Ectodermal cell (in vitro differentiated cells): Measurements from ENCODE around the gene ANAPC4.
"Not testable (repeated sequence)": the region's sequence is repeated elsewhere in the genome, so short reads cannot be mapped to it uniquely, and the experiment has no call there.

Experiments
- H3K27ac ChIP-seq: 2 replicates; pipeline ENCODE4 v1.7.0; 2013; ENCODE audit warnings: mild to moderate bottlenecking, low read depth, low read length; ENCODE audit not compliant: insufficient read depth, poor library complexity, severe bottlenecking
- H3K27me3 ChIP-seq: 2 replicates; pipeline ENCODE4 v1.7.0; 2013; ENCODE audit warnings: mild to moderate bottlenecking, low read length; ENCODE audit not compliant: insufficient read depth, control insufficient read depth, poor library complexity, severe bottlenecking
- H3K36me3 ChIP-seq: one replicate; pipeline ENCODE4 v1.7.0; 2013; ENCODE audit warnings: low read length; ENCODE audit not compliant: control insufficient read depth, insufficient read depth
- H3K4me1 ChIP-seq: one replicate; pipeline ENCODE4 v1.7.0; 2013; ENCODE audit warnings: low read length; ENCODE audit not compliant: control insufficient read depth, insufficient read depth
- H3K4me3 ChIP-seq: 2 replicates; pipeline ENCODE4 v1.7.0; 2013; ENCODE audit warnings: low read depth, low read length, control low read depth; ENCODE audit not compliant: insufficient read depth
- H3K9me3 ChIP-seq: 2 replicates; pipeline ENCODE4 v1.7.0; 2013; ENCODE audit warnings: mild to moderate bottlenecking, low read length, moderate library complexity; ENCODE audit not compliant: control insufficient read depth
- WGBS, 2 experiments: methylation state at CpG; one replicate each; pipeline ENCODE4 v1.1.7; 2013; ENCODE audit warnings: missing lambda C conversion rate in 2 of 2; 5-methylcytosine and 5-hydroxymethylcytosine counted together

ANAPC4 gene

GRCh38 chr4:25351777-25352416 is 25.2 kb upstream of the ANAPC4 start:
- no peaks in the 10 kb centered on the region for H3K27me3 ChIP-seq
- 87 to 88% methylated on average over 4 of the region's 4 CpGs for WGBS, 2 experiments
- no peak overlapping the region for H3K27ac ChIP-seq

GRCh38 chr4:25356068-25356467 is 21.0 kb upstream of the ANAPC4 start:
- Histone ChIP-seq H3K4me3 (no peak overlapping the region), H3K36me3 (peaks cover 11% of the 10 kb centered on the region)
- 91 to 100% methylated on average over 1 of the region's 2 CpGs for WGBS, 2 experiments

More at GRCh38 chr4:25351777-25352416, 25.2 kb upstream of the ANAPC4 start:
- no peaks in the 10 kb centered on the region for H3K36me3 ChIP-seq
- no peaks in the 10 kb centered on the region for H3K4me1 ChIP-seq
- no peak overlapping the region for H3K4me3 ChIP-seq
- H3K9me3 ChIP-seq = no peaks in the 10 kb centered on the region

GRCh38 chr4:25358515-25359275 is 18.4 kb upstream of the ANAPC4 start:
- Histone ChIP-seq H3K27ac (no peak overlapping the region), H3K9me3 (peaks cover 2% of the 10 kb centered on the region), H3K36me3 (peaks cover 11% of the 10 kb centered on the region), H3K4me3 (no peak overlapping the region), H3K27me3 (no peaks in the 10 kb centered on the region), H3K4me1 (no peaks in the 10 kb centered on the region)
- 88 to 89% methylated on average over 14 of the region's 14 CpGs for WGBS, 2 experiments

More at GRCh38 chr4:25356068-25356467, 21.0 kb upstream of the ANAPC4 start:
- H3K4me1 ChIP-seq = no peaks in the 10 kb centered on the region
- H3K27ac ChIP-seq = no peak overlapping the region
- peaks cover 2% of the 10 kb centered on the region for H3K9me3 ChIP-seq
- H3K27me3 ChIP-seq = no peaks in the 10 kb centered on the region

GRCh38 chr4:25361253-25361652 is 15.8 kb upstream of the ANAPC4 start:
- no peaks in the 10 kb centered on the region for H3K4me1 ChIP-seq
- H3K36me3 ChIP-seq = peaks cover 11% of the 10 kb centered on the region
- H3K4me3 ChIP-seq = no peak overlapping the region
- H3K9me3 ChIP-seq = peaks cover 2% of the 10 kb centered on the region
- no peak overlapping the region for H3K27ac ChIP-seq
- 96 to 98% methylated on average over 9 of the region's 9 CpGs for WGBS, 2 experiments
- H3K27me3 ChIP-seq = no peaks in the 10 kb centered on the region

GRCh38 chr4:25367004-25367621 is 9.9 kb upstream of the ANAPC4 start:
- Histone ChIP-seq H3K4me1 (no peaks in the 10 kb centered on the region), H3K27ac (no peak overlapping the region), H3K27me3 (no peaks in the 10 kb centered on the region), H3K36me3 (no peaks in the 10 kb centered on the region), H3K9me3 (no peaks in the 10 kb centered on the region), H3K4me3 (no peak overlapping the region)
- WGBS, 2 experiments = 100% methylated on average over 2 of the region's 2 CpGs; no CpG with 5 or more reads in 1 of the 2 experiments

- Histone ChIP-seq H3K4me3 (no peak overlapping the region), H3K27ac (no peak overlapping the region), H3K4me1 (no peaks in the 10 kb centered on the region), H3K27me3 (no peaks in the 10 kb centered on the region), H3K36me3 (no peaks in the 10 kb centered on the region), H3K9me3 (no peaks in the 10 kb centered on the region)
Observed at GRCh38 chr4:25367877-25368276, 9.2 kb upstream of the ANAPC4 start.

- Histone ChIP-seq H3K36me3 (no peaks in the 10 kb centered on the region), H3K27me3 (no peaks in the 10 kb centered on the region), H3K4me1 (no peaks in the 10 kb centered on the region), H3K27ac (no peak overlapping the region), H3K4me3 (no peak overlapping the region), H3K9me3 (no peaks in the 10 kb centered on the region)
- 91 to 93% methylated on average over 6 of the region's 6 CpGs for WGBS, 2 experiments
Observed at GRCh38 chr4:25368315-25368714, 8.7 kb upstream of the ANAPC4 start.

- WGBS, 2 experiments = 33% methylated on average over 1 of the region's 2 CpGs; no CpG with 5 or more reads in 1 of the 2 experiments
- Histone ChIP-seq H3K9me3 (no peaks in the 10 kb centered on the region), H3K4me1 (no peaks in the 10 kb centered on the region), H3K4me3 (no peak overlapping the region), H3K27me3 (no peaks in the 10 kb centered on the region), H3K36me3 (no peaks in the 10 kb centered on the region), H3K27ac (no peak overlapping the region)
Observed at GRCh38 chr4:25370242-25370641, 6.8 kb upstream of the ANAPC4 start.

- H3K4me3 ChIP-seq, H3K27me3 ChIP-seq, H3K9me3 ChIP-seq, H3K27ac ChIP-seq, H3K36me3 ChIP-seq, H3K4me1 ChIP-seq: not testable (repeated sequence)
- WGBS, 2 experiments = 94 to 95% methylated on average over 9 of the region's 9 CpGs
Observed at GRCh38 chr4:25372549-25372948, 4.5 kb upstream of the ANAPC4 start.
